Glomerular endothelial cell (primary cell): ENCODE data around the gene KRTAP10-12. TPM values are rescaled to one million over a fixed set of nuclear protein-coding genes. Genes with fewer than 3 reads are reported as not detected.
"Not testable (repeated sequence)": the region's sequence is repeated elsewhere in the genome, so short reads cannot be mapped to it uniquely, and the experiment has no call there.

Source experiments
- DNase-seq: peaks from one replicate; pipeline ENCODE4 v3.0.0-alpha.2; 2011; ENCODE audit warnings: low read depth, low spot score; ENCODE audit errors: extremely low read depth
- total RNA-seq: library from RNA; depleted of rRNA; stranded (reverse); fragments of >200 nt; gene quantifications from 2 replicates; pipeline ENCODE4 v1.2.3, GENCODE V29; 2015

KRTAP10-12 gene, protein sequence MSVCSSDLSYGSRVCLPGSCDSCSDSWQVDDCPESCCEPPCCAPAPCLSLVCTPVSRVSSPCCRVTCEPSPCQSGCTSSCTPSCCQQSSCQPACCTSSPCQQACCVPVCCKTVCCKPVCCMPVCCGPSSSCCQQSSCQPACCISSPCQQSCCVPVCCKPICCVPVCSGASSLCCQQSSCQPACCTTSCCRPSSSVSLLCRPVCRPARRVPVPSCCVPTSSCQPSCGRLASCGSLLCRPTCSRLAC
- total RNA-seq: not detected in 2 replicates

DNA sequence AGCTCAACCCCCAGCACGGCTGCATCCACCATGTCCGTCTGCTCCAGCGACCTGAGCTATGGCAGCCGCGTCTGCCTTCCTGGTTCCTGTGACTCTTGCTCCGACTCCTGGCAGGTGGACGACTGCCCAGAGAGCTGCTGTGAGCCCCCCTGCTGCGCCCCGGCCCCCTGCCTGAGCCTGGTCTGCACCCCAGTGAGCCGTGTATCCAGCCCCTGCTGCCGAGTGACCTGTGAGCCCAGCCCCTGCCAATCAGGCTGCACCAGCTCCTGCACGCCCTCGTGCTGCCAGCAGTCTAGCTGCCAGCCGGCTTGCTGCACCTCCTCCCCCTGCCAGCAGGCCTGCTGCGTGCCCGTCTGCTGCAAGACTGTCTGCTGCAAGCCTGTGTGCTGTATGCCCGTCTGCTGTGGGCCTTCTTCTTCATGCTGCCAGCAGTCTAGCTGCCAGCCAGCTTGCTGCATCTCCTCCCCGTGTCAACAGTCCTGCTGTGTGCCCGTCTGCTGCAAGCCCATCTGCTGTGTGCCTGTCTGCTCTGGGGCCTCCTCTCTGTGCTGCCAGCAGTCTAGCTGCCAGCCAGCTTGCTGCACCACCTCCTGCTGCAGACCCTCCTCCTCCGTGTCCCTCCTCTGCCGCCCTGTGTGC, at the start of gene KRTAP10-12:
Gene KRTAP10-12, plus strand, starts transcription at position 1 of the 639 bp plus-strand sequence. Its CDS starts 30 bp downstream, at position 31.
- DNase-seq: not testable (repeated sequence)

DNA sequence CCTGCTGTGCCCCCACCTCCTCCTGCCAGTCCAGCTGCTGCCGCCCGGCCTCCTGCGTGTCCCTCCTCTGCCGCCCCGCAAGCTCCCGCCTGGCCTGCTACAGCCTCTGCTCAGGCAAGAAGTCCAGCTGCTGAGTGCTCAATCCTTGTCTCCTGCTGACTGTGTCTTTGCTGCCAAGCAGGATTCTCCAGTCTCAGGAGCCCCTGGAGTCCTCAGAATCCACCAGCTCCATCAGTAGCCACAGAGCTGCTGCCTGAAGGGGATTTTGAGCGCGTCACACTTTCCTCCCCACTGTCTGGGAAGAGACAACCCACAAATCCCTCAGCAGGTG, 49.8 kb upstream of the KRTAP10-12 start:
- no peak for DNase-seq

DNA sequence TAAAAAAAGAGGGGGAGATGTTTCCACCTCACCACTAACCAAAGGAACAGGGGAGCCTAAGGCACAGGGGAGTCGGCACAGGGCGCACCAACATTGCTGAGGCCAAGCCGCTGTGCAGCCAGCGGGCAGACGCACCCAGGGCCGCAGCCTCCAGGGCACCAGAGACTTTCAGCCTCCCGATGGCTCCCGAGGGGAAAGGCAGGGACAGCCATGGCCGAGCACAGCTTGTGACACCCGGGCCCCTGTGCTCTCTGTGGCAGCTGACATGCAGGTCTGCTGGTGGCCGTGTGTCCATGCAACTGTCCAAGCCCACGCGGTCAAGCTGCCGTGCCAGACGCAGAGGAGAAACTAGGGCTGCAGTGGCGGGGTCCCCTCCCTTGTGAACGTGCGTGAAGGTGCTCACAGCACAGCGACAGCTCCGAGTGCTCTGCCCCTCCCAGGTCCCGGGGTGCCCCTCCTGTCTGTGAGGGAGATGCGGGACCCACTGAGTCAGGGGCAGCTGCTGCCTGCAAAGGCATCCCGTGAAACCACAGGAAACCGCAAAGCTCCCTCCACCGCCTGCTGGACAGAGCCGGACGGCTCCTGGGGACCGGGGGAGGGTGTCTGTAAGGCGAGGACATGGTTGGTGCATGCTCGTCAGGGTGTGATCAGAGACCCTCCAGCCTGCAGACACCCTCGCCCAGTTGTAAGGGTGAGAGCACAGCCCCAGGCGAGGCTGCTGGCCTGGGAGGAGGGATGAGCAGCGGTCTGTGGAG, 48.2 kb upstream of the KRTAP10-12 start:
- DNase-seq: no peak

DNA sequence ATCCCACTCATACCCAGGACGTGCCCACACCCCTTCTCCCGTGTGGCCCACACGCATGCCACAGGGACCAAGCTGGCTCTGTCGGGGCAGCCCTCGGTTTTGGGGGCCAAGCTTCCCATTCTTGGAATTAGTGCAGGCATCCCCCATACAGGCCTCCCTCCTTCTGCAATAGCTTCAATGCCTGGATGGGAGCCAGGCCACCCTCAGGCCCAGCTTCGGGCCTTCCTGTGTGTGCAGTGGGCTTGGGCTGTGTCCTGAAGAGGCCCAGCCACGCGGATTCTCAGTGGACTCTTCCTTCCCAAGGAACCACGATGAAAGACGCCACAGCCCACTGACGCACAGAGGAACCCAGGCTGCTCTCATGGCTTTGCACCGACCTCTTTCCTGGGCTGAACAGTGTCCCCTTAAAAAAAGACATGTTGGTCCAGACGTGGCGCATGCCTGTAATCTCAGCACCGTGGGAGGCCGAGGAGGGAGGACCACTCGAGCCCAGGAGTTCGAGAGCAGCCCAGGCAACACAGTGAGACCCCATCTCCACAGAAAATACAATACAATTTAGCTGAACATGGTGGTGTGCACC, 47.4 kb upstream of the KRTAP10-12 start:
- no peak for DNase-seq

DNA sequence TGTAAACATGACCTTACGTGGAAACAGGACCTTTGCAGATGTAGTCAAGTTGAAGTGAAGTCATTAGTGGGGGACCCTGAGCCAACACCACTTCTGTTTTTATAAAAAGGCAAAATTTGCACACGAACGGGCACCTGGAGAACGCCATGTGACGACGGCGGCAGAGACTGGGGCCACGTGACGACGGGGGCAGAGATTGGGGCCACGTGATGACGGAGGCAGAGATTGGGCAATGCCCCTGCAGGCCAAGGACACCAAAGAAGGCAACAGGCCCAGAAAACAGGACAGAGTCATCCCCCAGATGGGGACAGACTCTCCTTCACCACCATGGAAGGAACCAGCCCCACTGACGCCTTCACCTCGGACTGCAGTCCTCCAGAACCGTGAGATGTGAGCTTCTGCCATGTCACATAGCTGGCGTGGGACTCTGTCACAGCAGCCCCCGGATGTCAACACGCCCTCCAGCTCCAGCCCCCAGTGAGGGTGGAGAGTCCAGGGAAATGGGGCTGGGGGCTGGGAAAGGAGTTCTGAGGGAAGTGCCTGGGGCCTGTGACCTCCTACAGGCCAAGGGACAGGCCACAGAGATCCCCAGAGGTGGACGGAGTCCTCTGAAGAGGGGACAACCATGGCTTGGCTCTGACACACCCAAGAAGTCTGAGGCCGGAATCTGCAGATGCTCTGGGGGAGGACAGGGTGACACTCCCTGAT, 46.6 kb upstream of the KRTAP10-12 start:
- no peak for DNase-seq

DNA sequence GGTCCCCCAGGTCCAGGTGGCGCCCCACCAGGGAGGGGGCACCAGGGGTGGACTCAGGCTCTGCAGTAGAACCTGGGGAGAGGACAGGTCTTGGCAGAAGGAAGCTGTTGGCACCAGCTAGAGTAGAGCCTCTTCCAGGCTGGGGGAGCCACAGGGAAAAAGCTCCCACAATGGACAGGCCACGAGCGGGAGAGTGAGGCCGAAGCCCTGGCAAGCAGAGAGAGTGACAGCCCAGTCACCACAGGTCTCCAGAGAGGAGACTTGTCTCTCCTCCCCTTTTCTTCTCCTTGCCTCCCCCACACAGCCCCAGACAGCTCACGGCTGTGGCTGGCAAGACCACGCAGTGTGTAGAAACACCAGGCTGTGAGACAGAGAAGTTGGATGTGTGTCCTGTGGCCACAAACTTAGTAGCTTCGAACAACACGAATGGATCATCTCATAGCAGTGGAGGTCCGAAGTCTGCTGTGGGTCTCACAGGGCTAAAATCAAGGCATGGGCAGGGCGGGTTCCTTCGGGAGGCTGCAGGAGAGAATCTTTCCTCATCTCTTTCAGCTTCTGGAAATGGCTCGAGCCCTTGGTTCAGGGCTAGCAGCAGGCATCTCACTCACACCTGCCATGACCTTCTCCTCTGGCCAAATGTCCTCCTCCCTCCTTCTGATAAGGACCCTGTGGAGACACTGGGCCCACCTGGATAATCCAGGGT, 45.8 kb upstream of the KRTAP10-12 start:
- DNase-seq: no peak

DNA sequence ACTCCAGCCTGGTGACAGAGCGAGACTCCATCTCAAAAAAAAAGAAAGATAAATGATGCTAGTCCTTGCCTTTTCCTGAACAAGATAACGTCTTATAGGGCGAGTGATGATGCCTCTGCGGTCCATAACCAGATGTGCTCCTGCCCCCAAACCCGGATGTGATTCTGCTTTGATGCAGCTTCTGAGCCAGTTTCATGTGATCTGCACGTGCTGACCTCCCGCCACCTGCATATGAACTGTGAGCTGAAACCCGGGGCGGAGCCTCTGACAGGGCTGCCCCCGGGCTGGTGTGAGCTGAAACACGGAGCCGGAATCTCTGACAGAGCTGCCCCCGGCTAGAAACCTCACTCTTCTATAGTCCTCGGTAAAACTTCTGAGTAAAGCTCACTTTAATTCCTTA, 43.8 kb upstream of the KRTAP10-12 start:
- no peak for DNase-seq

DNA sequence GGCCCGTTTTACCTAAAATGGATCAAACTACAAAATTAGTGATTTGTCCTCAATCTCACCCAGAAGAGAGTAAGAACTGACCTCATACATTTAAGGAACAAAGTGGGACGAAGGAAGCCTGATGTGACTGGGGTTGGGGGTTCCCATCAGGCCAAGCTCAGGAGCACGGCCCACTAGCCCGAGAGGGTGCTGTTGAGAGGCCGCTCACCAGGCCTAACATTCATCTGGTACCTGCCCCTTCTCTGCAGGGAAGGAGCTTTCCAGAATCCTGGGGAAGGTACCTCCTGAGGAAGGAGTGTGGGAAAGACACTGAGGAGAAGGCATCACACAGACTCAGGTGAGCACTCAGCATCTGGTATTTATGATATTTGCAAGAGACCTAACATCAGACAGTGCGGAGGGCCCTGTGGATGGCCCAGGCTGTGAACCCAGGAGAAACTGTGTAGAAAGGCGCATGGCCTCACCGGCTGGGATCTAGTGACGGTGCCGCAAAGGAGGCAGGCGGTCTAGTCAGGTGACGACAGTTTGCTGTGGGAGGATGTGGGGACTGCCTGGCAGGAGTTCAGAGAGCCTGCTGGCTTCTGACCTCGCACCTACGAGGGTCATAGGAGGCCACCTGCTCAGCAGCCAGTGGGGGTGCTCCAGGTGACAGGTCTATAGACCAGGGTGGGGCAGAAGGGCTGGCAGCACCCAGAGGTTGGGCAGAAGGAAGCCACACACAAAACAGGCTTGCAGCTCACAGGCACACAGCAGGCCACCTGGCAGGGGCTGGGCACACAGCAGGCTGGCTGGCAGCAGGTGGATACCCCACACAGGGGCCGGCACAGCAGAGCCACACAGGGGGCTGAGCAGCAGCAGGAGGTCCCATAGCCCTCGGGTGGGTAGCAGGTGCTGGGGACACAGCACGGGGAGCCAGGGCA, 43.1 kb upstream of the KRTAP10-12 start:
- no peak for DNase-seq

DNA sequence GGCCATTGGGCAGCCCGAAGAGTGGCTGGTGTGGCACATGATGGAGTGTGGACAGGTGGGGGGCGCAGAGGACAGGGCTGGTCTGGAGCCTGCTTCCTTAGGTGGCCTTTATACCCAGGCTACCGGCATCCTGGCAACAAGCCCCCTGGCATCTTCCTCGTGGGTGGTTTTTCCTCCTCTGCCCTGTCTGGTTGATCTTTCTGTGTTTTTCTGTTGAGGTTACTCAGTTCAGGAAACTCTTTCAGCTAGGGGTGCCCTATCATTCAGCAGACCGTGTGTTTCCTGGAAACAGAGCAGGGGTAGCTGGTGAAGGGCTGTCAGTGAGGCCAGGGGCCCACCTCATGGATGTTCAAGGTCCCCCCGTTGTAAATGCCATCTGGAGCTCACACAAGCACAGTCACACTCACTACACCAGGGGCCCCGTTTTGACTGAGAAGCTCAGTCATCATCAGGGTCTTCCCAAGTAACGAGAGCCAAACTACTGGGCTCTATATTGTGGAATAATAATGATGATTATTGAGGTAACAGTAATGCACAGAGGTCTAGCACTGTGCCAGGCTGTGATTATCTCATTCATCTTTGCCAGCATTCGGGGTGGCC, 42.3 kb upstream of the KRTAP10-12 start, which contains the start of gene KRTAP12-4:
Gene KRTAP12-4, minus strand, starts transcription at position 84 of the 600 bp plus-strand sequence. Its CDS starts 45 bp downstream, at position 39.
- no peak for DNase-seq

DNA sequence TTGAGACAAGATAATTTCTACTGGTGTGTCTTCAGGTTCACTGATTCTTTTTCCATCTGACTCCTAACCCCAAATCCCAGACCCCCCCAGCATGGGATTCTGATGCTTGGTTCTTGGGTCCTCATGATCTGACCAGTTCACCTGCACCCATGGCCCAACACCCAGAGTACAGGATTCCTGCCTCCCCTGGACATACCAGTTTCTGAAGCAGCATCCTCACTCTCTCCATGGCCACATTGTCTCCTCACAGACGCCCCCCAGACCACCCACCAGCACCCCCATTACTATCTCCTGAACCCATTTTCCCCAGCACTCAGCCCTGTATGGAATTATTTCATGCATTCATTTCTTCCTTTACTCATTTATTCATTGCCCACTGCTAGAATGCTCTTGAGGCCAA, 40.1 kb upstream of the KRTAP10-12 start:
- DNase-seq: no peak

DNA sequence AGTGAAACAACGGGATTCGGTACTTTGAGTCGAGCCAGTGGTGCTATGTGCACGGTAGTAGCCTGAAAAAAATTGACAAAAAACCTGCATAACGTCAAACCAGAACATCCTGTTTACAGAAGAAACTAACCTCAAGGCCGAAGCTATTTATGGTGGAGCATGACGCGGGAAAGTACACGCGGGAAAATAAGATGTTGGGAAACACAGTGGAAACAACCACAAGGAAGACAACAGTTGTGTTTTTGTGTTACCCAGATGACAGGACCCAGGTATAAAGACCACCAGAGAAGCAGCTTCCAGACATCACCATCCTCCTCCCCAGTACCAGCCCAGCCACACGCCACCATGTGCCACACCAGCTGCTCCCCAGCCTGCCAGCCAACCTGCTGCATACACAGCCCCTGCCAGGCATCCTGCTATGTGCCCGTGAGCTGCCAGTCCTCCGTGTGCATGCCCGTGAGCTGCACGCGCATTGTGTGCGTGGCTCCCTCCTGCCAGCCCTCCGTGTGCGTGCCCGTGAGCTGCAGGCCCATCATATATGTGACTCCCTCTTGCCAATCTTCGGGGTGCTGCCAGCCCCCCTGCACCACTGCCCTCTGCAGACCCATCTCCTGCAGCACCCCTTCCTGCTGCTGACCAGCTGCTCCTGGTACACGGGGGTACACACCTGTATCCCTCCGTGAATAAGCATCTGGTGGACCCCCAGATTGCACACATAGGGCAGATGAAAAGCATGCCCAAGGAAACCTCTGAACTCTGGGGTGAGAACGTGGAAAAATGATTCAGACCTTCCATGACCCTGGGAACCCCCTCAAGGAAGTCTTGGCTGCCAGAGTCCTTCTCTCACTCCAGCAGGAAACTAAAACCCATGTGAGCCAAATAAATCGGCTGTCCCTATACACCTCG, 39.1 kb upstream of the KRTAP10-12 start, which contains the start of gene KRTAP12-3:
Gene KRTAP12-3, plus strand, starts transcription at position 298 of the 906 bp plus-strand sequence. Its CDS starts 48 bp downstream, at position 346.
- no peak for DNase-seq

DNA sequence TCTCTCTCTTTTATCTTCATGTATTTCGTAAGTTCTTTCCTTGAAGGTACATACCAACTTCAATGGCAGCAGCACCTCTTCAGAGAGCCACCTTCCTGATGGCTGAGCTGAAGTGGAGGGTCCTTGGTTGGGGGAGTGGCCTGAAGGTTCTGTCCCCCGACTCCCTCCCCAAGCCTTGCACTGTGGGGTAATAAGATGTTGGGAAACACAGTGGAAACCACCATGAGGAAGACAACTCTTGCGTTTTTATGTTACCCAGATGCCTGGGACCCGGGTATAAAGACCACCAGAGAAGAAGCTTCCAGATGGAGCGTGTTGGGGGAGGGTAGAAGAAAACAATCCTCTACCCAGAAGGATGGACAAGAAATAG, 38.4 kb upstream of the KRTAP10-12 start:
- DNase-seq: no peak

DNA sequence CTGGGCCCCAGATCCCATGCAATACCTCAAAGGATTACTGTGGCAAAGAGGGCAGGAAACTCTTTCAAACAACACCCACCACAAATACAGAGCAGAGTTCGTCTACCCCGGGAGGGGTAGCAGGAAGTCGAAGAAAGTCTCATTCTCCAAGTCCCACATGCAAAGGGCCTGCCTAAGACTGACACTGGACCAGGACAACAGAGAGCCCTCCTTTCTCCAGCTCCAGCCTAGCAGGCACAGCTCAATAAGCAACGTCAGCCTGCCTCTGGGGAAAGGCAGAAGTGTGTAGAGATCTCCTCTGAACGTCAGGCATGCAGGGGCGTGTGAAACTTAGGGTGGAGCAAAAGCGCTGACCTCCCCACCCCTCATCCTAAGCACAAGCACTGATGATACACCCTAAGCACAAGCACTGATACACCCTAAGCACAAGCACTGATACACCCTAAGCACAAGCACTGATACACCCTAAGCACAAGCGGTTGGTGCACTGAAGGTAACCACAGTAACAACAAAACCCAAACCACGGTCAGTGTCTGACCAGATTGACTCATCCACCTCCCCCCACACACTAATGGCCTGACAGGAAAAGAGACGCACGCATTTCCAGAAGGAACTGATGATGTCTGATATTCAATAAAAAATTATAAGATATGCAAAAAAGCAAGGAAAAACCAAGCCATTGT, 37.9 kb upstream of the KRTAP10-12 start:
- DNase-seq: no peak

DNA sequence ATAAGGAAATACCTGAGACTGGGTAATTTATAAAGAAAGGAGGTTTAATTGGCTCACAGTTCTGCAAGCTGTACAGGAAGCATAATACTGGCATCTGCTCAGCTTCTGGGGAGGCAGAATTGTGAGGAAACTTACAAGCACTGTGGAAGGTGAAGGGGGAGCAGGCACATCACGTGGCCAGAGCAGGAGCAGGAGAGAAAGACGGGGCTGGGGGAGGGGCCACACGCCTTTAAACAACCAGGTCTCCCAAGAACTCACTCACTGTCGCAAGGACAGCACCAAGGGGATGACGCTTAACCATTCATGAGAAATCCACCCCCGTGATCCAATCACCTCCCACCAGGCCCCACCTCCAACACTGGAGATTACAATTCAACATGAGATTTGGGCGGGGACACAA, 35.4 kb upstream of the KRTAP10-12 start:
- not testable (repeated sequence) for DNase-seq

DNA sequence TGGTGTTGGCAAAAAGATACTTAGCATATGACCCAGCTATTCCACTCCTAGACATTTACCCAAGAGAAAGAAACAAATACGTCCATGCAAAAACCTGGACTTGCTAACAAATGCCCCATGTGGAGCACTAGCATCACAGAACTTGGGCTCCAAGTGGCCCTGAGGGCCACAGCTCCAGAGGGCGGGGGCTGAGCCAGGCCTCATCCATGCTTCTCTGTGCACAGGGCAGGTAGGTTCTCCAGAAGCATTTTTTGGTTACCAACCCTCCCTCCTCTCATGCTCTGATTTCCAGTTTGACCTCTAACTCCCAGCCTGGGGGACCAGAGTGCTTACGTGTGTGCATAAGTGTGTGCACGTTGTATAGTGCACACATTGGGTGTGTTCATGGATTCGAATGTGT, 32.3 kb upstream of the KRTAP10-12 start:
- DNase-seq: no peak

DNA sequence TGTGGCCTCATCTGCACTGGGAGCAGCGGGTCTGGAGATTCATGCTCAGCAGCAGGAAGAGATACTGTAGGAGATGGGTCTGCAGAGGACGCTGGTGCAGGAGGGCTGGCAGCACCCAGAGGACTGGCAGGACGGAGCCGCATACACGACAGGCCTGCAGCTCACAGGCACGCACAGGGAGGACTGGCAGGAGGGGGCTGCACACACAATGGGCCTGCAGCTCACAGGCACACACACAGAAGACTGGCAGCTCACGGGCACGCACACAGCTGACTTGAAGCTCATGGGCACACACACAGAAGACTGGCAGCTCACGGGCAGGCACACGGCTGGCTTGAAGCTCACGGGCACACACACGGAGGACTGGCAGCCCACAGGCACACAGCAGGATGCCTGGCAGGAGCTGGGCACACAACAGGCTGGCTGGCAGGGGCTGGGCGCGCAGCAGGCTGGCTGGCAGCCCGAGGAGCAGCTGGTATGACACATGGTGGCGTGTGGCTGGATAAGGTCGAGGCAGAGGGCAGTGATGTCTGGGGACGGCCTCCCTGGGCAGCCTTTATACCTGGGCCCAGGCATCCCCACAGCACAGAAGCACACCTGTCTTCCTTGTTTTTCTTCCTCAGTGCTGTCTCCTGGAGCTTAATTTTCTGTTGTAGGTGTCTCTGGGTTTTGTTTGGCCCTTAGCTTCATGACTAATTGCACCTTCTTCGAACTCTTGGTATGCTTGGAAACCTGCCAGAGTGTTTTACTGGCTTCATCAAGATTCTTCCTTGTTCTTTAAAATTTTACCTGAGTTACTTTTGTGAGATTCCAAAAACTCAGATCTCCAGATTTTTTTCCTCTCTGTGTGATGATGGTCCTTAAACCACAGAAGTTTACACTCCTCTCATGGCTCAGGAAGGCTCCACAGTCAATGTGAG, 30.3 kb upstream of the KRTAP10-12 start, which contains the start of gene KRTAP12-2:
Gene KRTAP12-2, minus strand, starts transcription at position 527 of the 920 bp plus-strand sequence. Its CDS starts 41 bp downstream, at position 486.
- DNase-seq: no peak
